ENCODE results near the gene PDE9A. TPM values are rescaled to one million over a fixed set of nuclear protein-coding genes. Genes with fewer than 3 reads are reported as not detected.

The PDE9A gene
- total and polyA plus RNA-seq, 2 donors (not counting 3 experiments of a cell fraction or from before 2014, with no cell fraction given): 0.28 to 2.2 TPM

GRCh38 chr21:42639646-42640152, 13.7 kb upstream of the PDE9A start:
- ChIA-PET POLR2A (no interaction called here), CTCF (no interaction called here)
- DNase-seq (ENCODE audit: low read depth, low spot score) (no peak), FAIRE-seq (no peak)
- no peak overlapping the region for H3K9ac ChIP-seq (replicated peaks; ENCODE audit: extremely low read depth, insufficient read depth, low read length)
- H3K79me2 ChIP-seq (ENCODE audit: control insufficient read depth, insufficient read depth, low read length): no peaks in the 10 kb centered on the region
- peaks cover 5 to 8% of the 10 kb centered on the region in 2 experiments for H3K27me3 ChIP-seq (ENCODE audit: control insufficient read depth in 2 of 2, insufficient read depth in 2 of 2, low read length in 2 of 2)
- no peaks in the 10 kb centered on the region for H3K36me3 ChIP-seq (ENCODE audit: control insufficient read depth in 2 of 2, extremely low read depth in 1 of 2, insufficient read depth in 2 of 2, low read length in 2 of 2)
- no peaks in the 10 kb centered on the region for H3K4me1 ChIP-seq (ENCODE audit: control insufficient read depth, extremely low read depth, insufficient read depth, low read length)
- H3K27ac ChIP-seq (ENCODE audit: insufficient read depth, low read depth, low read length): no peak overlapping the region
- BruUV-seq (replicated peaks): no TSS peak
- H3K4me3 ChIP-seq (replicated peaks in 1 of 3; ENCODE audit: insufficient read depth in 1 of 3, low read depth in 1 of 3, low read length in 3 of 3): no peak overlapping the region
- H4K20me1 ChIP-seq (replicated peaks; ENCODE audit: control insufficient read depth, extremely low read depth, insufficient read depth, low read length): no peaks in the 10 kb centered on the region
- H3K9me3 ChIP-seq (replicated peaks; ENCODE audit: control insufficient read depth, insufficient read depth, low read length): no peaks in the 10 kb centered on the region
- TF ChIP-seq CTCF (IDR thresholded peaks at IDR 0.05; ENCODE audit: extremely low read depth in 1 of 2, insufficient read depth in 1 of 2, low read depth in 1 of 2, low read length in 2 of 2) (no peak), MYC (IDR thresholded peaks at IDR 0.05; ENCODE audit: low read depth, low read length) (no peak), EZH2 (IDR thresholded peaks at IDR 0.05; ENCODE audit: borderline replicate concordance, low read depth, low read length, severe bottlenecking) (no peak), JUN (IDR thresholded peaks at IDR 0.05; ENCODE audit: borderline replicate concordance, insufficient read depth, insufficient read length, low read depth) (no peak), FOS (IDR thresholded peaks at IDR 0.05; ENCODE audit: borderline replicate concordance, insufficient read depth, low read length) (no peak), MAX (IDR thresholded peaks at IDR 0.05; ENCODE audit: insufficient read depth, insufficient read length) (no peak), GATA2 (IDR thresholded peaks at IDR 0.05; ENCODE audit: insufficient read depth, insufficient read length, low read depth, low read length) (no peak), POLR2A (IDR thresholded peaks at IDR 0.05; ENCODE audit: low read depth, low read length) (no peak), POLR2AphosphoS5 (IDR thresholded peaks at IDR 0.05; ENCODE audit: insufficient read depth, low read depth, low read length) (no peak)
- H3K9me1 ChIP-seq (replicated peaks; ENCODE audit: control insufficient read depth, extremely low read depth, insufficient read depth, low read length): no peaks in the 10 kb centered on the region
- H3K4me2 ChIP-seq (ENCODE audit: insufficient read depth, low read length): no peak overlapping the region
- intact Hi-C loops (cut with micrococcal nuclease) (no loop called here), dilution Hi-C loops (cut with MboI; ENCODE audit: extremely low pct_ligation_motif_present, low sequenced_read_pairs) (no loop called here)
- H2AFZ ChIP-seq (ENCODE audit: low read depth, low read length): no peak overlapping the region
